Measurements from ENCODE around the gene EML3.

Gene EML3

DNA sequence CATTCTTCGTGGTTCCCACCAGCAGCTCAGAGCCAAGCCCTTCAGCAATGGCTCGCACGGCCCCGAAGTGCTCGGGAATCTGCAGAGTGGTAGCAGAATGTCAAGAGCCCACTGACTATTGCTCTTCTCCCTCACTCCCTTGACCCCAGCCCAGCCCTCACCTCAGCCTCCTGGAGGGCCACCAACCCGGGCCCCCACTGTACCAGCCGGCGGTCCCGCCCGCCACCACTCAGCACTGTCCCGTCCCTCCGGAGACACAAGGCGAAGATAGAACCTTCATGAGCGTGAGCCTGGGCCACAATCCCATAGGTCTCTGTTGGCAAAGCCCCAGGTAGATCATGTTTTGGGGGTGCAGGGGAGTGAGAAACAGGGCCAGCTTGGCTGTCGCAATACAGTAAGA, 6.7 kb downstream of the EML3 start:
- Histone ChIP-seq H3K4me1 (ENCODE audit: insufficient read depth, low read length, severe bottlenecking) (peaks cover 36% of the 10 kb centered on the region), H3F3A (ENCODE audit: insufficient read depth, low read length) (no peaks in the 10 kb centered on the region; the same call in 1 of the 2 replicates), H3K27ac (ENCODE audit: low read depth, low read length, poor library complexity, severe bottlenecking) (no peak overlapping the region), H3K9me3 (ENCODE audit: low read length) (no peaks in the 10 kb centered on the region), H3K9ac (ENCODE audit: low read length) (no peak overlapping the region), H3K4me2 (ENCODE audit: low read length) (no peak overlapping the region), H3K4me3 (ENCODE audit: low read depth, low read length, poor library complexity, severe bottlenecking) (no peak overlapping the region), H3K9me2 (ENCODE audit: low read depth, low read length) (no peaks in the 10 kb centered on the region), H2AFZ (ENCODE audit: low read length) (no peak overlapping the region), H3K79me2 (ENCODE audit: insufficient read depth, low read length) (peaks cover 5% of the 10 kb centered on the region), H4K20me1 (ENCODE audit: insufficient read depth, low read length) (no peaks in the 10 kb centered on the region), H3K36me3 (ENCODE audit: insufficient read depth, low read length) (peaks cover 60% of the 10 kb centered on the region), H3K27me3 (ENCODE audit: insufficient read depth, low read length) (no peaks in the 10 kb centered on the region)
- TF ChIP-seq, protein P1, sequence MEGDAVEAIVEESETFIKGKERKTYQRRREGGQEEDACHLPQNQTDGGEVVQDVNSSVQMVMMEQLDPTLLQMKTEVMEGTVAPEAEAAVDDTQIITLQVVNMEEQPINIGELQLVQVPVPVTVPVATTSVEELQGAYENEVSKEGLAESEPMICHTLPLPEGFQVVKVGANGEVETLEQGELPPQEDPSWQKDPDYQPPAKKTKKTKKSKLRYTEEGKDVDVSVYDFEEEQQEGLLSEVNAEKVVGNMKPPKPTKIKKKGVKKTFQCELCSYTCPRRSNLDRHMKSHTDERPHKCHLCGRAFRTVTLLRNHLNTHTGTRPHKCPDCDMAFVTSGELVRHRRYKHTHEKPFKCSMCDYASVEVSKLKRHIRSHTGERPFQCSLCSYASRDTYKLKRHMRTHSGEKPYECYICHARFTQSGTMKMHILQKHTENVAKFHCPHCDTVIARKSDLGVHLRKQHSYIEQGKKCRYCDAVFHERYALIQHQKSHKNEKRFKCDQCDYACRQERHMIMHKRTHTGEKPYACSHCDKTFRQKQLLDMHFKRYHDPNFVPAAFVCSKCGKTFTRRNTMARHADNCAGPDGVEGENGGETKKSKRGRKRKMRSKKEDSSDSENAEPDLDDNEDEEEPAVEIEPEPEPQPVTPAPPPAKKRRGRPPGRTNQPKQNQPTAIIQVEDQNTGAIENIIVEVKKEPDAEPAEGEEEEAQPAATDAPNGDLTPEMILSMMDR (IDR thresholded peaks at IDR 0.05; ENCODE audit: low read length): no peak

DNA sequence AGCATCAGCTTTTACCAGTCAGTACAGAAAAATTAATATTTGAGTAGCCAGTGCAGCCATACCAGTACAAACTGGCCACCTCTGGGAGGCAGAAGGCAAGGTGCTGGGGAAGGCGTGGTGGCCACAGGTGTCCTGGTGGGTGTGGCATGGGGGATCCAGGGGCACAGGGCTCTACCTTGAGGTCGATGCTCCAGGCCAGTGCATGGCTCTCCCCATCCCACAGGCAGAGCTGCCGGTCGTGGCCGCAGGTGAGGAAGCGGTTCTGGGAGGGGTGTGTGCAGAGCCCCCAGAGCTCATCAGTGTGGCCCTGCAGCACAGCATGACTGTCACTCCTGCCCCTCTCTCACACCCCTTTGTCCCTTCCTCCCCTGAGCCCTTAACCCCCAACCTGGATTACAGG, 7.1 kb downstream of the EML3 start:
- H3K4me1 ChIP-seq (ENCODE audit: insufficient read depth, low read length, severe bottlenecking): peaks cover 32% of the 10 kb centered on the region
- H3K4me2 ChIP-seq (ENCODE audit: low read length): no peak overlapping the region
- H3K27me3 ChIP-seq (ENCODE audit: insufficient read depth, low read length): no peaks in the 10 kb centered on the region
- no peaks in the 10 kb centered on the region for H4K20me1 ChIP-seq (ENCODE audit: insufficient read depth, low read length)
- peaks cover 63% of the 10 kb centered on the region for H3K36me3 ChIP-seq (ENCODE audit: insufficient read depth, low read length)
- TF ChIP-seq EZH2 (IDR thresholded peaks at IDR 0.05; ENCODE audit: borderline replicate concordance, low read length): no peak
- TF ChIP-seq, protein P1 (IDR thresholded peaks at IDR 0.05; ENCODE audit: low read length): no peak
- no peak overlapping the region for H3K9ac ChIP-seq (ENCODE audit: low read length)
- no peak overlapping the region for H2AFZ ChIP-seq (ENCODE audit: low read length)
- peaks cover 9% of the 10 kb centered on the region for H3K79me2 ChIP-seq (ENCODE audit: insufficient read depth, low read length)
- H3F3A ChIP-seq (ENCODE audit: insufficient read depth, low read length): no peaks in the 10 kb centered on the region; the same call in 1 of the 2 replicates
- H3K4me3 ChIP-seq (ENCODE audit: low read depth, low read length, poor library complexity, severe bottlenecking): no peak overlapping the region
- no peak overlapping the region for H3K27ac ChIP-seq (ENCODE audit: low read depth, low read length, poor library complexity, severe bottlenecking)
- H3K9me3 ChIP-seq (ENCODE audit: low read length): no peaks in the 10 kb centered on the region
- H3K9me2 ChIP-seq (ENCODE audit: low read depth, low read length): no peaks in the 10 kb centered on the region

DNA sequence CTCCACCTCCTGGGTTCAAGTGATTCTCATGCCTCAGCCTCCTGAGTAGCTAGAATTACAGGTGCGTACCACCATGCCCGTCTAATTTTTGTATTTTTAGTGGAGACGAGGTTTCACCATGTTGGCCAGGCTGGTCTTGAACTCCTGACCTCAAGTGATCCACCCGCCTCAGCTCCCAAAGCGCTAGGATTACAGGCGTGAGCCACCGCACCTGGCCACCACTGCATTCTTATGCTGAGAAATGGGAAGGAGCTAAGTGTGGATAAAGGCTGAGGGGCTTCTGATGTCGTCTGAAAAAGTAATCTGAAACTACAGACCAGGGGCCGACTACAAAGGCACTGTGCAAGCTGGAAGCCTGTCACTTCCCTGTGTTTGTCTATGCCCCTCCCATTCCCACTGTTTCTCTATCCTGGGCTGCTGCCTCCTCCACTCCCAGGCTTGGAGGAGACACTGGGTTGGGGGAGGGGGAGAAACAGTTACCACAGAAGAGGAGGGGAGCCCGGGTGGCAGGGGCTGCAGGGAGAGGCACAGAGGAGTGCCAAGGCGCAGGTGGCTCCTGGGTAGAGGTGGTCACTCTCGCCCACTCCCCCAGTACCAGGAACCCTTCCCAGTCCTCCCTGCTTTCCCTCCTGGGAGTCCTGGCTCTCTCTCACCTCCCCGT, 8.0 kb downstream of the EML3 start:
- Histone ChIP-seq H3K4me2 (ENCODE audit: low read length) (no peak overlapping the region), H3K4me3 (ENCODE audit: low read depth, low read length, poor library complexity, severe bottlenecking) (no peak overlapping the region), H4K20me1 (ENCODE audit: insufficient read depth, low read length) (no peaks in the 10 kb centered on the region), H3K4me1 (ENCODE audit: insufficient read depth, low read length, severe bottlenecking) (peaks cover 31% of the 10 kb centered on the region), H3K27me3 (ENCODE audit: insufficient read depth, low read length) (no peaks in the 10 kb centered on the region), H3F3A (ENCODE audit: insufficient read depth, low read length) (no peaks in the 10 kb centered on the region), H3K36me3 (ENCODE audit: insufficient read depth, low read length) (peaks cover 66% of the 10 kb centered on the region), H3K9me3 (ENCODE audit: low read length) (no peaks in the 10 kb centered on the region), H3K9me2 (ENCODE audit: low read depth, low read length) (no peaks in the 10 kb centered on the region), H2AFZ (ENCODE audit: low read length) (no peak overlapping the region), H3K27ac (ENCODE audit: low read depth, low read length, poor library complexity, severe bottlenecking) (no peak overlapping the region), H3K79me2 (ENCODE audit: insufficient read depth, low read length) (peaks cover 18% of the 10 kb centered on the region), H3K9ac (ENCODE audit: low read length) (no peak overlapping the region)
- TF ChIP-seq, protein P1 (IDR thresholded peaks at IDR 0.05; ENCODE audit: low read length): no peak
- no peak for TF ChIP-seq EZH2 (IDR thresholded peaks at IDR 0.05; ENCODE audit: borderline replicate concordance, low read length)
